Measurements from ENCODE around the gene ROR2. TPM values are rescaled to one million over a fixed set of nuclear protein-coding genes. Genes with fewer than 3 reads are reported as not detected.

ROR2 gene
- total and polyA plus RNA-seq, 2 of the 13 experiments (the other 11 are each of a cell fraction or from before 2014, with no cell fraction given): not detected

DNA sequence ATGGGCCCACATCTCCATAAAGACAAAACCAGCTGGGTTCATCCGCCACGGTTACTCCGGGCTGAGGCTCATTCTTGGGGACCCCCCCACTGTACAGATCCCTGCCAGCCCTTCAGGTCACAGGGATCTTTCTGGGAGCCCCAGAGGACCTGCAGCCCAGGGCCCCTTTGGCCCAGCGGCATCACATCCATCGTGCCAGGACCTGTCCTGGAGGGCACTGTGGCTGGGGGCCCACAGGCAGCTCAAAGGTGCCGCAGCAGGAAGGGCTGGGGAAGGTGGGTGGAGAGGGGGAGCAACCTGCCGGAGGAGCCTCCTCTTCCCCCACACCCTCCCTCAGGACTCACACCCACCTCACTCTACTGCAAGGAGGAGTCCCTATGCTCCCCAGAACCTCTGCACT, 252.8 kb downstream of the ROR2 start:
- Histone ChIP-seq H3K36me3 (replicated peaks in 1 of 2; ENCODE audit: control insufficient read depth in 1 of 2, insufficient read depth in 2 of 2, low read length in 2 of 2) (no peaks in the 10 kb centered on the region), H3K4me3 (replicated peaks in 1 of 3; ENCODE audit: insufficient read depth in 1 of 3, low read depth in 2 of 3, low read length in 3 of 3) (no peak overlapping the region), H3K4me1 (ENCODE audit: insufficient read depth, low read length) (no peaks in the 10 kb centered on the region), H3K27me3 (ENCODE audit: control insufficient read depth in 1 of 2, insufficient read depth in 2 of 2, low read length in 2 of 2) (peaks cover 1 to 6% of the 10 kb centered on the region in 2 experiments; a peak in 1 of 5 replicates), H3K4me2 (ENCODE audit: low read depth, low read length) (no peak overlapping the region), H3K79me2 (ENCODE audit: insufficient read depth, low read length) (no peaks in the 10 kb centered on the region), H2AFZ (ENCODE audit: low read length) (no peak overlapping the region), H3K9me3 (ENCODE audit: low read length) (no peaks in the 10 kb centered on the region), H3K9ac (ENCODE audit: insufficient read depth, low read depth, low read length) (no peak overlapping the region), H3K27ac (ENCODE audit: extremely low read length, insufficient read depth, low read length) (no peak overlapping the region), H4K20me1 (ENCODE audit: insufficient read depth, low read length) (no peaks in the 10 kb centered on the region)
- intact Hi-C loops (cut with micrococcal nuclease; ENCODE audit: unreplicated experiment) (no loop called here), in situ Hi-C loops (cut with HindIII; ENCODE audit: extremely low pct_ligation_motif_present, low pct_unique_long_range_greater_than_20kb) (no loop called here)
- ATAC-seq (no peak), FAIRE-seq (no peak), DNase-seq (ENCODE audit: low spot score) (no peak)
- ChIA-PET POLR2A (no interaction called here), CTCF (ENCODE audit: low intra/inter-chr PET ratio, low total read pairs) (no interaction called here)
- BruUV-seq (replicated peaks): no TSS peak
- WGBS (ENCODE audit: low lambda C conversion rate): 20% methylated on average over 4 of the region's 7 CpGs
- TF ChIP-seq, protein P1, sequence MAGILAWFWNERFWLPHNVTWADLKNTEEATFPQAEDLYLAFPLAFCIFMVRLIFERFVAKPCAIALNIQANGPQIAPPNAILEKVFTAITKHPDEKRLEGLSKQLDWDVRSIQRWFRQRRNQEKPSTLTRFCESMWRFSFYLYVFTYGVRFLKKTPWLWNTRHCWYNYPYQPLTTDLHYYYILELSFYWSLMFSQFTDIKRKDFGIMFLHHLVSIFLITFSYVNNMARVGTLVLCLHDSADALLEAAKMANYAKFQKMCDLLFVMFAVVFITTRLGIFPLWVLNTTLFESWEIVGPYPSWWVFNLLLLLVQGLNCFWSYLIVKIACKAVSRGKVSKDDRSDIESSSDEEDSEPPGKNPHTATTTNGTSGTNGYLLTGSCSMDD (CRISPR knock-in tag; IDR thresholded peaks at IDR 0.05): no peak
- TF ChIP-seq MXD4 (CRISPR knock-in tag; IDR thresholded peaks at IDR 0.05): no peak
- TF ChIP-seq ZFP90 (CRISPR knock-in tag; IDR thresholded peaks at IDR 0.05; ENCODE audit: borderline replicate concordance): no peak
- TF ChIP-seq MAZ (IDR thresholded peaks at IDR 0.05; ENCODE audit: borderline replicate concordance, low read depth, low read length): no peak
- no peak for TF ChIP-seq MAZ (CRISPR knock-in tag; IDR thresholded peaks at IDR 0.05; ENCODE audit: low read depth)
- no peak for TF ChIP-seq NPAS2 (CRISPR knock-in tag; IDR thresholded peaks at IDR 0.05; ENCODE audit: borderline replicate concordance)
- no peak for TF ChIP-seq FOXA3 (CRISPR knock-in tag; IDR thresholded peaks at IDR 0.05)
- TF ChIP-seq SSRP1 (CRISPR knock-in tag; IDR thresholded peaks at IDR 0.05): no peak
- TF ChIP-seq MED13 (CRISPR knock-in tag; IDR thresholded peaks at IDR 0.05): no peak
- no peak for TF ChIP-seq SMARCC2 (IDR thresholded peaks at IDR 0.05)
- no peak for TF ChIP-seq RCOR2 (CRISPR knock-in tag; IDR thresholded peaks at IDR 0.05)
- no peak for TF ChIP-seq CCAR2 (optimal IDR thresholded peaks at IDR 0.05; ENCODE audit: low read depth, low read length)
- no peak for TF ChIP-seq SRSF4 (IDR thresholded peaks at IDR 0.05; ENCODE audit: low read depth, low read length, poor library complexity, severe bottlenecking)
- TF ChIP-seq TAF1 (CRISPR knock-in tag; IDR thresholded peaks at IDR 0.05): no peak
- TF ChIP-seq AKAP8 (CRISPR knock-in tag; IDR thresholded peaks at IDR 0.05): no peak
- TF ChIP-seq, protein P2, sequence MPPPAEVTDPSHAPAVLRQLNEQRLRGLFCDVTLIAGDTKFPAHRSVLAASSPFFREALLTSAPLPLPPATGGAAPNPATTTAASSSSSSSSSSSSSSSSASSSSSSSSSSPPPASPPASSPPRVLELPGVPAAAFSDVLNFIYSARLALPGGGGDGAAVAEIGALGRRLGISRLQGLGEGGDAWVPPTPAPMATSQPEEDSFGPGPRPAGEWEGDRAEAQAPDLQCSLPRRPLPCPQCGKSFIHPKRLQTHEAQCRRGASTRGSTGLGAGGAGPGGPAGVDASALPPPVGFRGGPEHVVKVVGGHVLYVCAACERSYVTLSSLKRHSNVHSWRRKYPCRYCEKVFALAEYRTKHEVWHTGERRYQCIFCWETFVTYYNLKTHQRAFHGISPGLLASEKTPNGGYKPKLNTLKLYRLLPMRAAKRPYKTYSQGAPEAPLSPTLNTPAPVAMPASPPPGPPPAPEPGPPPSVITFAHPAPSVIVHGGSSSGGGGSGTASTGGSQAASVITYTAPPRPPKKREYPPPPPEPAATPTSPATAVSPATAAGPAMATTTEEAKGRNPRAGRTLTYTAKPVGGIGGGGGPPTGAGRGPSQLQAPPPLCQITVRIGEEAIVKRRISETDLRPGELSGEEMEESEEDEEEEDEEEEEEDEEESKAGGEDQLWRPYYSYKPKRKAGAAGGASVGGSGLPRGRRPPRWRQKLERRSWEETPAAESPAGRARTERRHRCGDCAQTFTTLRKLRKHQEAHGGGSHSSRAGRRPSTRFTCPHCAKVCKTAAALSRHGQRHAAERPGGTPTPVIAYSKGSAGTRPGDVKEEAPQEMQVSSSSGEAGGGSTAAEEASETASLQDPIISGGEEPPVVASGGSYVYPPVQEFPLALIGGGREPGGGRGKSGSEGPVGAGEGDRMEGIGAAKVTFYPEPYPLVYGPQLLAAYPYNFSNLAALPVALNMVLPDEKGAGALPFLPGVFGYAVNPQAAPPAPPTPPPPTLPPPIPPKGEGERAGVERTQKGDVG (CRISPR knock-in tag; IDR thresholded peaks at IDR 0.05; ENCODE audit: borderline replicate concordance): no peak
- TF ChIP-seq NAIF1 (CRISPR knock-in tag; IDR thresholded peaks at IDR 0.05; ENCODE audit: borderline replicate concordance): no peak
